GM12878 (cell line): ENCODE measurements around the gene NEAT1.
A peak's percentile ranks its signal among the peaks of the same experiment; 100 is the strongest.

Experiments
- EP300 ChIP-seq, 2 experiments: fragments of 150-350 bp in 1 of 2; IDR thresholded peaks; 2 replicates each; pipeline ENCODE4 v1.6.1; 2011 to 2012; ENCODE audit warnings: low read depth in 2 of 2, low read length in 2 of 2, borderline replicate concordance in 1 of 2, improper control_type of control experiment in 1 of 2, inconsistent platforms in 1 of 2; ENCODE audit not compliant: control insufficient read depth in 1 of 2
- TCF7 ChIP-seq: IDR thresholded peaks from 2 replicates; pipeline ENCODE4 v1.6.1; 2014; ENCODE audit warnings: antibody characterized with exemption, borderline replicate concordance
- TF ChIP-seq, protein P1 (sequence below): IDR thresholded peaks from 2 replicates; pipeline ENCODE4 v1.6.1; 2012; ENCODE audit warnings: low read depth, low read length, improper control_type of control experiment

DNA sequence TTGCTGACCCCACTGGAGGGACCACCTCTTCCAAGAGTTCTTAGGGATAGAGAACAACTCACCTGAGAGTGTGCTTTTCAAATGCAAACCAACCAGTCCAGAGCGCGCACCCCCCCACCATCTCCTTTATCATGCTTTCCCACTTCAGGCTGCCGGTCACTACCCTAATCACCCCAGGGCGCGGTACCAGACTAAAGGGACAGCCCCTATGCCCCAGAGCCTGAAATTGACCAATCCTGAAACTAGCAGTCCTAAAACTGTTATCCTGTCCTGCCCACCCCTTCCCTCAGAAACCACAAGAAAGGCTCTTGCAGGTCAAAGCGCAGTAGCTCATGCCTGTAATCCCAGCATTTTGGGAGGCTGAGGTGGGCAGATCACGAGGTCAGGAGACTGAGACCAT is 37.0 kb downstream of the NEAT1 start:
- no peak for TF ChIP-seq EP300 (IDR thresholded peaks at IDR 0.05; ENCODE audit: borderline replicate concordance in 1 of 2, control insufficient read depth in 1 of 2, low read depth in 2 of 2, low read length in 2 of 2)
- TF ChIP-seq TCF7, result peak; percentile 91
- TF ChIP-seq, protein P1, sequence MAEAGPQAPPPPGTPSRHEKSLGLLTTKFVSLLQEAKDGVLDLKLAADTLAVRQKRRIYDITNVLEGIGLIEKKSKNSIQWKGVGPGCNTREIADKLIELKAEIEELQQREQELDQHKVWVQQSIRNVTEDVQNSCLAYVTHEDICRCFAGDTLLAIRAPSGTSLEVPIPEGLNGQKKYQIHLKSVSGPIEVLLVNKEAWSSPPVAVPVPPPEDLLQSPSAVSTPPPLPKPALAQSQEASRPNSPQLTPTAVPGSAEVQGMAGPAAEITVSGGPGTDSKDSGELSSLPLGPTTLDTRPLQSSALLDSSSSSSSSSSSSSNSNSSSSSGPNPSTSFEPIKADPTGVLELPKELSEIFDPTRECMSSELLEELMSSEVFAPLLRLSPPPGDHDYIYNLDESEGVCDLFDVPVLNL, result no peak
